HepG2 (cell line): ENCODE data around the gene KCNK7. TPM values are rescaled to one million over a fixed set of nuclear protein-coding genes. Genes with fewer than 3 reads are reported as not detected.

Experiments used
- CBX1 ChIP-seq: IDR thresholded peaks from one replicate; pipeline ENCODE4 v1.6.1; 2016; ENCODE audit warnings: antibody characterized with exemption, low read depth
- FOXK2 ChIP-seq: fragments of 450-650 bp; IDR thresholded peaks from 2 replicates; pipeline ENCODE4 v1.6.1; 2016
- MATR3 ChIP-seq: sonication (generic); formaldehyde crosslinking; IDR thresholded peaks from 2 replicates; pipeline ENCODE4 v1.4.0; 2020; ENCODE audit warnings: missing genetic modification reagents
- MED1 ChIP-seq: sonication (generic); formaldehyde crosslinking; IDR thresholded peaks from 2 replicates; pipeline ENCODE4 v1.4.0; 2020; ENCODE audit warnings: missing genetic modification reagents
- MIXL1 ChIP-seq: IDR thresholded peaks from 2 replicates; pipeline ENCODE4 v1.6.1; 2016
- MLLT10 ChIP-seq: sonication (generic); formaldehyde crosslinking; IDR thresholded peaks from 2 replicates; pipeline ENCODE4 v1.4.0; 2020; ENCODE audit warnings: missing genetic modification reagents
- REXO4 ChIP-seq: sonication (generic); formaldehyde crosslinking; IDR thresholded peaks from 2 replicates; pipeline ENCODE4 v1.8.0; 2022; ENCODE audit warnings: missing genetic modification reagents, mild to moderate bottlenecking, borderline replicate concordance
- RORA ChIP-seq: sonication (generic); formaldehyde crosslinking; IDR thresholded peaks from 2 replicates; pipeline ENCODE4 v1.5.0; 2020; ENCODE audit warnings: mild to moderate bottlenecking, missing genetic modification reagents, moderate library complexity
- SIN3A ChIP-seq: IDR thresholded peaks from 2 replicates; pipeline ENCODE4 v1.6.1; 2011; ENCODE audit warnings: low read depth, mild to moderate bottlenecking, control low read depth, low read length, borderline replicate concordance
- SIN3B ChIP-seq: fragments of 150-350 bp; IDR thresholded peaks from 2 replicates; pipeline ENCODE4 v1.6.1; 2014; ENCODE audit warnings: low read length
- SKI ChIP-seq: fragments of 450-650 bp; IDR thresholded peaks from one replicate; pipeline ENCODE4 v1.6.1; 2018; ENCODE audit warnings: mild to moderate bottlenecking; ENCODE audit not compliant: partially characterized antibody
- SMAD3 ChIP-seq: sonication (generic); formaldehyde crosslinking; IDR thresholded peaks from 2 replicates; pipeline ENCODE4 v1.4.0; 2020; ENCODE audit warnings: missing genetic modification reagents
- SMYD3 ChIP-seq: sonication (generic); formaldehyde crosslinking; IDR thresholded peaks from 2 replicates; pipeline ENCODE4 v1.8.1; 2023; ENCODE audit warnings: mild to moderate bottlenecking, missing genetic modification reagents
- SP1 ChIP-seq, 2 experiments: fragments of 450-650 bp in 1 of 2; sonication (generic) in 1 of 2; formaldehyde crosslinking in 1 of 2; IDR thresholded peaks; 2 replicates each; pipeline versions ENCODE4 v1.4.0 to v1.6.1; 2016 to 2020; ENCODE audit warnings: missing genetic modification reagents in 1 of 2
- SRY ChIP-seq: sonication (generic); formaldehyde crosslinking; IDR thresholded peaks from 2 replicates; pipeline ENCODE4 v1.8.0; 2022; ENCODE audit warnings: mild to moderate bottlenecking, missing genetic modification reagents
- THAP11 ChIP-seq: IDR thresholded peaks from 2 replicates; pipeline ENCODE4 v1.6.1; 2016; ENCODE audit warnings: missing biosample characterization, missing genetic modification reagents
- ZNF563 ChIP-seq: sonication (generic); formaldehyde crosslinking; IDR thresholded peaks from 2 replicates; pipeline ENCODE4 v1.8.0; 2022; ENCODE audit warnings: mild to moderate bottlenecking, moderate library complexity, missing genetic modification reagents
- ZNF775 ChIP-seq: sonication (generic); formaldehyde crosslinking; IDR thresholded peaks from 2 replicates; pipeline ENCODE4 v1.4.0; 2020; ENCODE audit warnings: missing genetic modification reagents, mild to moderate bottlenecking, moderate library complexity, borderline replicate concordance
- ZNF777 ChIP-seq: sonication (generic); formaldehyde crosslinking; IDR thresholded peaks from 2 replicates; pipeline ENCODE4 v1.4.0; 2020; ENCODE audit warnings: missing genetic modification reagents
- ZNF816 ChIP-seq: sonication (generic); formaldehyde crosslinking; IDR thresholded peaks from 2 replicates; pipeline ENCODE4 v1.8.0; 2022; ENCODE audit warnings: missing genetic modification reagents, mild to moderate bottlenecking, borderline replicate concordance
- polyA plus RNA-seq, 8 experiments: library from polyadenylated mRNA; depleted of rRNA in 3 of 8; stranded (reverse) in 7 of 8; unstranded in 1 of 8; fragments of >200 nt; fragmentation: Illumina TruSeq in 4 of 8; extraction: Trizol in 4 of 8; gene quantifications; 2 replicates each; pipeline versions ENCODE4 v1.2.1 to v1.2.3, GENCODE V29; 2011 to 2016; ENCODE audit warnings: low read depth in 4 of 8, missing spikeins in 1 of 8, mixed read lengths in 1 of 8; ENCODE audit not compliant: insufficient read depth in 1 of 8
- total RNA-seq, 5 experiments: library from RNA; depleted of rRNA; stranded (reverse); fragments of >200 nt; fragmentation: Illumina TruSeq; extraction: Trizol; gene quantifications; 2 replicates each; pipeline ENCODE4 v1.2.3, GENCODE V29; 2016; ENCODE audit warnings: low read depth in 1 of 5
- TF ChIP-seq, protein P1 (sequence below): IDR thresholded peaks from 2 replicates; pipeline ENCODE4 v1.6.1; 2016; ENCODE audit warnings: missing compliant biosample characterization, missing genetic modification reagents, borderline replicate concordance
- TF ChIP-seq, protein P2 (sequence below): sonication (generic); formaldehyde crosslinking; IDR thresholded peaks from 2 replicates; pipeline ENCODE4 v1.5.0; 2020; ENCODE audit warnings: missing genetic modification reagents
- TF ChIP-seq, protein P3 (sequence below): sonication (generic); formaldehyde crosslinking; IDR thresholded peaks from 2 replicates; pipeline ENCODE4 v1.5.0; 2020; ENCODE audit warnings: missing genetic modification reagents, mild to moderate bottlenecking, borderline replicate concordance
- TF ChIP-seq, protein P4 (sequence below): sonication (generic); formaldehyde crosslinking; IDR thresholded peaks from 2 replicates; pipeline ENCODE4 v1.5.0; 2020; ENCODE audit warnings: missing genetic modification reagents
- TF ChIP-seq, protein P5 (sequence below): IDR thresholded peaks from 2 replicates; pipeline ENCODE4 v1.6.1; 2016; ENCODE audit warnings: control low read depth
- TF ChIP-seq, protein P6 (sequence below): sonication (generic); formaldehyde crosslinking; IDR thresholded peaks from 2 replicates; pipeline ENCODE4 v1.8.1; 2023; ENCODE audit warnings: mild to moderate bottlenecking, missing genetic modification reagents

The KCNK7 gene
- total and polyA plus RNA-seq, 2 of the 13 experiments (the other 11 are each of a cell fraction or from before 2014, with no cell fraction given): 0.11 TPM; not detected in 1

DNA sequence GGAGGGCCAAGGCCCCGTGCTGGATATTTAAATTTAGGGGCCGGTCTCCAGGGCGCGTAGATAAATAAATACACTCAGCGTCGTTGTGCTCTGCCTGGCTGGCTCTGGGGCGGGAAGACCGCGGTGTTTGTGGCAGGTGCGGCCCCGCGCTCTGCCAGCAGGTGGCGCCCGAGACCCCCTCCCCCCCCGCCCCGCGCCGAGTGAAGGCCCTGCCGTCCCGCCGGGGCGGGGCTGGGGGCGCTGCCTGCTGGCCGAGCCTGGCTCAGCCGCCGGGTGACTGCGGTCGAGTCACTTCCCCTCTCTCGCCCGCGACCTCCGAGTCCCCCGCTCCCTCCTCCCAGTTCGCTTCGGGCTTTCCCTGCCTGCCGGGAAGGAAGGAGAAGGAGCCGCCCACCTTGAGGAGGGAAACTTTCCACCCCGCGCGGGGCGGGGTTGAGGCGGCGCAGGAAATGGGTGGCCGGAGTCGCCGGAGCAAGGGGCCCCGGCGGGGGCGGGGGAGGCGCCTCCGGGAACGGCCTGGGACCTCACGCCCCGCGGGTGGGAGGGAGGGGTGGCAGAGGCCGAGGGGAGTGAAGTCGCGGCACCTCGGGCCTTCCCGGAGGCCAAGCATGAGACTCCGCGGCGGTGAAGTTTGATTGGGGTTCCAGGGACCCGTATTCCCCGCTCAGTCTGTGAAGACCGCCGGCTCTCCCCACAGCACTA lies 21.3 kb downstream of the KCNK7 start (continued):
- no peak for TF ChIP-seq ZNF816
- 0 out of 2 replicates have a peak, but pooled peaks have one; percentile 41 for TF ChIP-seq ZNF777 (CRISPR knock-in tag)
- no peak for TF ChIP-seq REXO4
- peak; percentile 51 for TF ChIP-seq SKI
- no peak for TF ChIP-seq CBX1
- TF ChIP-seq, protein P1, sequence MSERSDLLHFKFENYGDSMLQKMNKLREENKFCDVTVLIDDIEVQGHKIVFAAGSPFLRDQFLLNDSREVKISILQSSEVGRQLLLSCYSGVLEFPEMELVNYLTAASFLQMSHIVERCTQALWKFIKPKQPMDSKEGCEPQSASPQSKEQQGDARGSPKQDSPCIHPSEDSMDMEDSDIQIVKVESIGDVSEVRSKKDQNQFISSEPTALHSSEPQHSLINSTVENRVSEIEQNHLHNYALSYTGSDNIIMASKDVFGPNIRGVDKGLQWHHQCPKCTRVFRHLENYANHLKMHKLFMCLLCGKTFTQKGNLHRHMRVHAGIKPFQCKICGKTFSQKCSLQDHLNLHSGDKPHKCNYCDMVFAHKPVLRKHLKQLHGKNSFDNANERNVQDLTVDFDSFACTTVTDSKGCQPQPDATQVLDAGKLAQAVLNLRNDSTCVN: no peak
- TF ChIP-seq, protein P2, sequence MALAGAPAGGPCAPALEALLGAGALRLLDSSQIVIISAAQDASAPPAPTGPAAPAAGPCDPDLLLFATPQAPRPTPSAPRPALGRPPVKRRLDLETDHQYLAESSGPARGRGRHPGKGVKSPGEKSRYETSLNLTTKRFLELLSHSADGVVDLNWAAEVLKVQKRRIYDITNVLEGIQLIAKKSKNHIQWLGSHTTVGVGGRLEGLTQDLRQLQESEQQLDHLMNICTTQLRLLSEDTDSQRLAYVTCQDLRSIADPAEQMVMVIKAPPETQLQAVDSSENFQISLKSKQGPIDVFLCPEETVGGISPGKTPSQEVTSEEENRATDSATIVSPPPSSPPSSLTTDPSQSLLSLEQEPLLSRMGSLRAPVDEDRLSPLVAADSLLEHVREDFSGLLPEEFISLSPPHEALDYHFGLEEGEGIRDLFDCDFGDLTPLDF (CRISPR knock-in tag): peak; percentile 57; the same call in 1 of the 2 replicates
- no peak for TF ChIP-seq SRY (CRISPR knock-in tag)
- no peak for TF ChIP-seq MATR3
- TF ChIP-seq, protein P3, sequence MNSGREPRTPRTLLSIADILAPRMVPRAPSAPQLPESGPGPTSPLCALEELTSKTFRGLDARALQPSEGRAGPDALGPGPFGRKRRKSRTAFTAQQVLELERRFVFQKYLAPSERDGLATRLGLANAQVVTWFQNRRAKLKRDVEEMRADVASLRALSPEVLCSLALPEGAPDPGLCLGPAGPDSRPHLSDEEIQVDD (CRISPR knock-in tag): no peak
- TF ChIP-seq SP1 (IDR thresholded peaks at IDR 0.05): no peak
- 0 out of 2 replicates have a peak, but pooled peaks have one; percentile 27 for TF ChIP-seq SP1 (CRISPR knock-in tag; IDR thresholded peaks at IDR 0.05)
- no peak for TF ChIP-seq FOXK2
- peak; percentile 24; the same call in 1 of the 2 replicates for TF ChIP-seq MED1 (CRISPR knock-in tag)
- no peak for TF ChIP-seq SMYD3 (CRISPR knock-in tag)
- TF ChIP-seq, protein P4, sequence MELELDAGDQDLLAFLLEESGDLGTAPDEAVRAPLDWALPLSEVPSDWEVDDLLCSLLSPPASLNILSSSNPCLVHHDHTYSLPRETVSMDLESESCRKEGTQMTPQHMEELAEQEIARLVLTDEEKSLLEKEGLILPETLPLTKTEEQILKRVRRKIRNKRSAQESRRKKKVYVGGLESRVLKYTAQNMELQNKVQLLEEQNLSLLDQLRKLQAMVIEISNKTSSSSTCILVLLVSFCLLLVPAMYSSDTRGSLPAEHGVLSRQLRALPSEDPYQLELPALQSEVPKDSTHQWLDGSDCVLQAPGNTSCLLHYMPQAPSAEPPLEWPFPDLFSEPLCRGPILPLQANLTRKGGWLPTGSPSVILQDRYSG: no peak
- no peak for TF ChIP-seq SMAD3 (CRISPR knock-in tag)
- TF ChIP-seq SIN3A: no peak; the same call in 1 of the 2 replicates
- TF ChIP-seq MLLT10 (CRISPR knock-in tag): no peak
- TF ChIP-seq THAP11 (CRISPR knock-in tag): no peak
- no peak for TF ChIP-seq ZNF563 (CRISPR knock-in tag)
- TF ChIP-seq MIXL1: no peak
- TF ChIP-seq, protein P5, sequence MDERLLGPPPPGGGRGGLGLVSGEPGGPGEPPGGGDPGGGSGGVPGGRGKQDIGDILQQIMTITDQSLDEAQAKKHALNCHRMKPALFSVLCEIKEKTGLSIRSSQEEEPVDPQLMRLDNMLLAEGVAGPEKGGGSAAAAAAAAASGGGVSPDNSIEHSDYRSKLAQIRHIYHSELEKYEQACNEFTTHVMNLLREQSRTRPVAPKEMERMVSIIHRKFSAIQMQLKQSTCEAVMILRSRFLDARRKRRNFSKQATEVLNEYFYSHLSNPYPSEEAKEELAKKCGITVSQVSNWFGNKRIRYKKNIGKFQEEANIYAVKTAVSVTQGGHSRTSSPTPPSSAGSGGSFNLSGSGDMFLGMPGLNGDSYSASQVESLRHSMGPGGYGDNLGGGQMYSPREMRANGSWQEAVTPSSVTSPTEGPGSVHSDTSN (CRISPR knock-in tag): no peak
- no peak for TF ChIP-seq SIN3B
- TF ChIP-seq RORA (CRISPR knock-in tag): no peak
- TF ChIP-seq ZNF775 (CRISPR knock-in tag): no peak
- TF ChIP-seq, protein P6, sequence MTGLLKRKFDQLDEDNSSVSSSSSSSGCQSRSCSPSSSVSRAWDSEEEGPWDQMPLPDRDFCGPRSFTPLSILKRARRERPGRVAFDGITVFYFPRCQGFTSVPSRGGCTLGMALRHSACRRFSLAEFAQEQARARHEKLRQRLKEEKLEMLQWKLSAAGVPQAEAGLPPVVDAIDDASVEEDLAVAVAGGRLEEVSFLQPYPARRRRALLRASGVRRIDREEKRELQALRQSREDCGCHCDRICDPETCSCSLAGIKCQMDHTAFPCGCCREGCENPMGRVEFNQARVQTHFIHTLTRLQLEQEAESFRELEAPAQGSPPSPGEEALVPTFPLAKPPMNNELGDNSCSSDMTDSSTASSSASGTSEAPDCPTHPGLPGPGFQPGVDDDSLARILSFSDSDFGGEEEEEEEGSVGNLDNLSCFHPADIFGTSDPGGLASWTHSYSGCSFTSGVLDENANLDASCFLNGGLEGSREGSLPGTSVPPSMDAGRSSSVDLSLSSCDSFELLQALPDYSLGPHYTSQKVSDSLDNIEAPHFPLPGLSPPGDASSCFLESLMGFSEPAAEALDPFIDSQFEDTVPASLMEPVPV (CRISPR knock-in tag): no peak
